UCSD-AML1 (cell line): ENCODE results near the gene ZBTB9.

ENCODE experiments used
- DNase-seq: peaks from one replicate; lab custom pipeline; 2025; ENCODE audit not compliant: unreplicated experiment; lab: John Stamatoyannopoulos, UW

The ZBTB9 gene

DNA sequence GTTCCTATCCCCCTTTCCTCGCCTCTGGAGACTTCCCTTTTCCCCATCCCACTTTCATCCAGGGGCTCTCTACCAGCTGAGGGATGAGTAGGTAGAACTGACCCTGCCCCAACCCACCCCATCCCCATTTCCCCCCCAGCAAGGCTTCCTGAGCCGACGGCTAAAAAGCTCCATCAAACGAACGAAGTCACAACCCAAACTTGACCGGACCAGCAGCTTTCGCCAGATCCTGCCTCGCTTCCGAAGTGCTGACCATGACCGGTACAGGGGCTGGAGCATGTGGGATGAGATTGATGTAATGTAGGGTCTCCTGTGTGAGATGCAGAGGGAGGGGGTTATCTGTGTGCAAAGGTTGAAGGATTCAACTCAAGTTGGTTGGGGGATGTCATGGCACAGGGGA lies 21.8 kb upstream of the ZBTB9 start:
- DNase-seq, result no peak

DNA sequence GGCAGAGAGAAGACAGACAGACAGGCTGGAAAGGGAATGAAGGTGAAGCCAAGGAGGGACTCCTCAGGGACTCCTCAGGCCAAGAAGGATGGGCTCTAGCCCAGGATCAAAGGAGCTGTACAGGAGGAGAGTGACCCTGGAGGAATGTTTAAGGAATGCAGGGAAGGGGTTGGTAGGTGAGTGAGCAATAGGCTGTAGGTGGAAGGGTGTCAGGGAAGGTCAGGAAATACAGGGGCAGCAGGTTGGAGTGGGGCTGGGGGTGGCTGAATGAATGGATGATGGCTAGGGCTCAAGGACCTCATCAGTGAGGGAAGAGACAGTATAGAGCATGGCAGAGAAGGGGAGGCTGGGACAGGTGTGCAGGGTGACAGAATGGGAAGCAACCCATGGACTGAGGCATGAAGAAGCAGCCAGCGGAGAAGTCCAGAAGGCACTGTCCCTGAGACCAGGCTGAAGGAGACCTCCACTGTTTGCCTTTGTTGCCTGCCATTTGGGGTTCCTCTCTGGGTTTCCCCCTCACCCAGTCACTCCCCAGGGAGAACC lies 21.3 kb upstream of the ZBTB9 start:
- DNase-seq, result no peak

DNA sequence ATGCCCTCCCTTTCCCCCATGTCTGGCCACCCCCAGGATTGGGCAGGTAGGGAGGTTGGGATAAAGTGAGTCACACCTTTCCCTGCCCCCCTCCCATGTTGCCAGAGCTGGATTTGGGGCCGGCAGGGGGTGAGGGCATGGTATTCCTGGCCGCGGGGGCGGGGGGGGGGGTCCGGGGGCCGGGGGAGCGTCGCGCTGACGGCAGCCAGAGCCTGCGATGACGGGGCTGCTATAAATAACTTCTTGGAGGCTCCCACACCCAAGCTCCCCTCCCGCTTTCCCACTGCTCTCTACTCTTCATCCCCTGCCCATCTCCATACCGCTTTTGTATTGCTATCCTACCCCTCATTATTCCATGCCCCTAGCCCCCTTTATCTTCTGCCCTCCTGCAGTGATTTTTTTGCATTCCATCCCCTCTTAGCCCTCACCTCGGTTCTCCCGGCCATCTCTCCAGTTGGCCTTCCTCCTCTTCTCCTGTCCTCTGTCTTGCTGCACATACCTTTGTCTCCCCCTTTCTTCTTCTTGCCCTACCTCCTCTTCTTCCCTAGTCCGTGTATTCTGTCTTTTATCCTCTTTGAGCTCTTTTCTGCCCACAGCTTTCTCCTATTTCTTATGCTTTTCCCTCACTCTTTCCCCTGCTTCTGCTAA lies 20.7 kb upstream of the ZBTB9 start:
- no peak for DNase-seq

DNA sequence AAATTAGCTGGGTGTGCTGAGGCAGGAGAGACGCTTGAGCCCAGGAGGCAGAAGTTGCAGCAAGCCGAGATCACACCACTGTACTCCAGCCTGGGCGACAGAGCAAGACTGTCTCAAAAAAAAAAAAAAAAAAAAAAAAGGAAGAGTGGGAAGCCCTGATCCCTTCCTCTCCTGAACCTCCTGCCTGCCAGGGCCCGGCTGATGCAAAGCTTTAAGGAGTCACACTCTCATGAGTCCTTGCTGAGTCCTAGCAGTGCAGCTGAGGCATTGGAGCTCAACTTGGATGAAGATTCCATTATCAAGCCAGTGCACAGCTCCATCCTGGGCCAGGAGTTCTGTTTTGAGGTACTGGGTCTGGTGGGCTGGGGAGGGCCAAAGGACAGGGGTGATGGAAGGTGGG lies 19.4 kb upstream of the ZBTB9 start:
- DNase-seq, result no peak

DNA sequence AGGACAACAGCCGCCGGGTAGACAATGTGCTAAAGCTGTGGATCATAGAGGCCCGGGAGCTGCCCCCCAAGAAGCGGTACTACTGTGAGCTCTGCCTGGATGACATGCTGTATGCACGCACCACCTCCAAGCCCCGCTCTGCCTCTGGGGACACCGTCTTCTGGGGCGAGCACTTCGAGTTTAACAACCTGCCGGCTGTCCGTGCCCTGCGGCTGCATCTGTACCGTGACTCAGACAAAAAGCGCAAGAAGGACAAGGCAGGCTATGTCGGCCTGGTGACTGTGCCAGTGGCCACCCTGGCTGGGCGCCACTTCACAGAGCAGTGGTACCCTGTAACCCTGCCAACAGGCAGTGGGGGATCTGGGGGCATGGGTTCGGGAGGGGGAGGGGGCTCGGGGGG lies 16.7 kb upstream of the ZBTB9 start:
- DNase-seq, result no peak

DNA sequence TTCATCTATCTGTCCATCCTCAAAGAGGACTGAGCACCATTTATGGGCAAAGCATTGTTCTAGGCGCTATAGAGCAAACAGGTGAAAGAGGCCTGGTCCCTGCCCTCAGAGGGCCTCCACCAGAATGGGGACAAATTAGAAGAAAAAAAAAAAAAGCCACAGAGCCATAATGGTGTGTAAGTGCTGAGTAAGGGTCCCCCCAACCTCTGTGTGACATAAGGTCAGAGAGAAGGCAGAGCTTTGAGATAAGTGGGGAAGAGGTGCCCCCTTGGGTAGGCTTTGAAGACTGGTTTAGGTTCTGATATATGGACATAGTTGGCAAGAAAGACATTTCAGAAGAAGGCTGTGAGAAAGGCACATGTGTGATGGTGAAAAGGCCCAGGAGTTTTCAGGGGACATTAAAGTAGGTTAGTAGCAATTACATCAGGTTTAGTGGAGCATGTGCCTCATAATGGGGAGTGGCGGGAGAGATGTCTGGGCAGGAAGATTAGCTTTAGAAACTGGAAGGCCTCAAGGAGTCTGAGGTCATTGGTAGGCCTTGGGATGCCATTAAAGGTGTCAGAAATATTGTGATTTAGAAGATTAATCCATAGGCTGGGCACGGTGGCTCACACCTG lies 15.3 kb upstream of the ZBTB9 start:
- DNase-seq, result no peak

DNA sequence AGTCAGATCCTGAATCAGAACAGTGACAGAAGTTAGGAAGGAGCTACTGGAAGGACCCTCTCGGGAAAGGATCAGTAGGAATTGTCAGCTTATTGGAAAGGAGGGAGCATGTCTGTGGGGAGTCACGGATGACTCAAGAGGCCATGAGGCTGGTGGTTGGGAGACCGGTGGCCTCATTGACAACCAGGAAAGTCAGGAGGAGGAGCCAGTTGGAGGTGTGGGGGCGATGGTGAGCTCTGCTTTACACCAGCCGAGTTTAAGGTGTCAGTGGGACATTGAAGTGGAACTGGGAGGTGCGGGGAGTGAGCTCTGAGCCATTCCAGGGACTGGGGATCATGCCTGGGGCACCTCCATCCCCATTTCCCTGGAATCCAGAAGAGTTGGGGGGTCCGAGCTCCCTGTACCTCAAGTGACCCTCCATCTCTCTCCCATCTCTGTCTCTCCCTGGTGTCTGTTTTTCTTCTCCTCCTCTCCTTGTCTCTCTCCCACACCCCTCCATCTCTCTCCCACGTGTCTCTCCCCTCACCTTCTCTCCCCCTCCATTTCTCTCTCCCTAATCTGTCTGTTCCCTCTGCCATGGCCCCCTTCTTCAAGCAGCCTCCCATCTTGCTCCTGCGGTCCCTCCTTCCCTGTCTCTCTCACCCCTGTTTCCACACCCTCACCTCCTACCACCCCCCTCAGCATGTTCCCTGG lies 14.3 kb upstream of the ZBTB9 start:
- DNase-seq, result no peak

DNA sequence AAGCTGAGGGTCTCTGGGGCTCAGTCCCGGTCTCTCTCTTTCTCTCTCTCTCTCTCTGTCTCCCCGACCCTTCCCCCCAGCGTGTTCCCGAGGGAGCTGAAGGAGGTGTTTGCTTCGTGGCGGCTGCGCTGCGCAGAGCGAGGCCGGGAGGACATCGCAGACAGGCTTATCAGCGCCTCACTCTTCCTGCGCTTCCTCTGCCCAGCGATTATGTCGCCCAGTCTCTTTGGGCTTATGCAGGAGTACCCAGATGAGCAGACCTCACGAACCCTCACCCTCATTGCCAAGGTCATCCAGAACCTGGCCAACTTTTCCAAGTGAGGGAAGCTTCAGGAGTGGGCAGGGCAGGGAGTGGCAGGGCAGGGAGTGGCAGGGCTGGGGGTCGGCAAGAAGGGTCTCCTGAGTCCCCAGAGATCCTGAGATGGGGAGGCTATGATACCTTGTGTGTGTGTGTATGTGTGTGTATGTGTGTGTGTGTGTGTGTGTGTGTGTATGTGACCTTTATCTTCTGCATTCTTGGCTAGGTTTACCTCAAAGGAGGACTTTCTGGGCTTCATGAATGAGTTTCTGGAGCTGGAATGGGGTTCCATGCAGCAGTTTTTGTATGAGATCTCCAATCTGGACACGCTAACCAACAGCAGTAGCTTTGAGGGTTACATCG lies 13.6 kb upstream of the ZBTB9 start:
- DNase-seq, result no peak

DNA sequence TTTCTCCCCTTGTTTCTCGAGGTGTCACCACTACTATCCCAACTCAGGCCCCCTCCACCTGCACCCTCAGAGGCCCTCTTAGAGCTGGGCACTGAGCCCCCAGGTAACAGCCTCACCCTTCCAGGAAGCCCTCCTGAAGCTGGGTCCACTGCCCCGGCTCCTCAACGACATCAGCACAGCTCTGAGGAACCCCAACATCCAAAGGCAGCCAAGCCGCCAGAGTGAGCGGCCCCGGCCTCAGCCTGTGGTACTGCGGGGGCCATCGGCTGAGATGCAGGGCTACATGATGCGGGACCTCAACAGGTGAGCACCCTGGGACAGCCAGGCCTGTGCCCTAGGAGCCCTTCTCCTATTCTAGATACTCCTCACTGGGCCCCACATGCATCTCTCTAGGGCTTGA lies 12.9 kb upstream of the ZBTB9 start:
- no peak for DNase-seq

DNA sequence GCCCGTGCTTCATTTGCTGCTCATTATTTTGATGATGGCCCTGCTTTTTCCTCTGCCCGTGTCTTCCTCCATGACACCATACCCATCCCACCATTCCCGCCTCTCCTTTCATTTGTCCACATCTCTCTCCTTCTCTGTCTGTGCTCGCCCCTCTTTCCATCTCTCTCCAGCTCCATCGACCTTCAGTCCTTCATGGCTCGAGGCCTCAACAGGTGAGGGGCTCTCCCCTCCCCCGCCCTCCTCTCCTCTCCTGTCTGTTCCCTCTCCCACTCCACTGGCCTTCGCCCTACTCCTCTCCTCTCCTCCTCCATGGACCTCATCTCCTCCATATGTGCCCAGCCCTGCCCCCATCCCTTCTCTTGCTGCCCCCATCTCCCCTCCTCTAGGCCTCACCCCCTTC lies 12.1 kb upstream of the ZBTB9 start:
- no peak for DNase-seq

DNA sequence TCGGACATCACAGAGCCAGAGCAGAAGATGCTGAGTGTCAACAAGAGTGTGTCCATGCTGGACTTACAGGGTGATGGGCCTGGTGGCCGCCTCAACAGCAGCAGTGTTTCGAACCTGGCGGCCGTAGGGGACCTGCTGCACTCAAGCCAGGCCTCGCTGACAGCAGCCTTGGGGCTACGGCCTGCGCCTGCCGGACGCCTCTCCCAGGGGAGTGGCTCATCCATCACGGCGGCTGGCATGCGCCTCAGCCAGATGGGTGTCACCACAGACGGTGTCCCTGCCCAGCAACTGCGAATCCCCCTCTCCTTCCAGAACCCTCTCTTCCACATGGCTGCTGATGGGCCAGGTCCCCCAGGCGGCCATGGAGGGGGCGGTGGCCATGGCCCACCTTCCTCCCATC lies 11.4 kb upstream of the ZBTB9 start:
- DNase-seq, result no peak

DNA sequence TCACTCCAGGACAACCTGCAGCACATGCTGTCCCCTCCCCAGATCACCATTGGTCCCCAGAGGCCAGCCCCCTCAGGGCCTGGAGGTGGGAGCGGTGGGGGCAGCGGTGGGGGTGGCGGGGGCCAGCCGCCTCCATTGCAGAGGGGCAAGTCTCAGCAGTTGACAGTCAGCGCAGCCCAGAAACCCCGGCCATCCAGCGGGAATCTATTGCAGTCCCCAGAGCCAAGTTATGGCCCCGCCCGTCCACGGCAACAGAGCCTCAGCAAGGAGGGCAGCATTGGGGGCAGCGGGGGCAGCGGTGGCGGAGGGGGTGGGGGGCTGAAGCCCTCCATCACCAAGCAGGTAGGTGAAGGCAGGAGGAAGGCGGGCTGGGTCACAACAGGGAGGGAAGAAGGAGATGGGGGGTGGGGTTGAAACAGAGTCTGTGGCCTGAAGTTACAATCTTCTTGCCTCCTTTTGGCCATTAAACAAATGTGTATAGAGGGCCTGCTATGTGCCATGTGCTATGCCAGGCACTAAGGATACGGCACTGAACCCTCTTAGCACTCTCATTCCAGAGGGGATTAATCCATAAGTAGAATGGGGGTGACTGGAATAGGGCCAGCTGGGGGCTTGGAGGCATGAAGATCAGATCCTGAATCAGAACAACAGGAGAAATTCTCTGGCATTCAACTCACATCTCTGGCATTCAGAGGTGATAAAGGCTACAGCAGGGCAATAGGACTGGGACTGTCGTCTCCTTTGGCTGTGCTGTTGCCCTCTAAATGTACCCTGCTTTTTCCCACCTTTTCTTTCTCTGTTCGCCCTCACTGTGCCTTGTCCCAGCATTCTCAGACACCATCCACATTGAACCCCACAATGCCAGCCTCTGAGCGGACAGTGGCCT lies 10.5 kb upstream of the ZBTB9 start:
- DNase-seq, result no peak

DNA sequence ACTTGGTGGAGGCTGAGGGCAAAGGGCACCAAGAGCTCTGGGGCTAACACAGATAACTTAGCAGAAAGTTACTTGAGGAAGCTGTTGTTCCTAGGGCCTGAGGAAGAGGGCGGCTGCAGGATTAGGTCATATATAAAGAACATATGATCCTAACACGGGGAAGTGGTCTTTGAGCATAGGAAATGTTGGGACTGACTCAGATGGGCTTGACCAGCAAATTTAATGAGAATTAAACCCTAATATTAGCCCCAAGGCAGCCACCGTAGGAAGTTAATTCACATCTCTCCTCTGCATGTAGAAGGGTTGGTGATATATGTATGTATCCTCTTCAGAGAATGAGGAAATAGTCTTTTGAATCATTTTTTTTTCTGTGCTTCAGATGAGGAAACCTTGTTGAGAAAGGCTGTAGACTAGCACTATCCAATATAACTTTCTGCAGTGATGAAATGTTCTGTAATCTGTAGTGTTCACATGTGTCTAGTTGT lies 9.2 kb upstream of the ZBTB9 start:
- DNase-seq, result no peak

DNA sequence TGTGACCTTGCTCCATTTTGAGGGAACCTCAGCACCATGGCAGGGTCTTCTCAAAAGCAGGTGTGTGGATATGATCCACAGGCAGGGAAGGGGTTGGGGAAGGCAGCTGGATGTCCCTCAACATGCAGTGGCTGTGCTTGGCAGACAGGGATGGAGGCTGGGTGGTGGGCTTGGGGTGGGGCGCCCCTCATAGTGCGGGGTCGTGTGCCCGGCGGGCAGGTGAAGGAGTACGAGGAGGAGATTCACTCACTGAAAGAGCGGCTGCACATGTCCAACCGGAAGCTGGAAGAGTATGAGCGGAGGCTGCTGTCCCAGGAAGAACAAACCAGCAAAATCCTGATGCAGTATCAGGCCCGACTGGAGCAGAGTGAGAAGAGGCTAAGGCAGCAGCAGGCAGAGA lies 8.0 kb upstream of the ZBTB9 start:
- no peak for DNase-seq

DNA sequence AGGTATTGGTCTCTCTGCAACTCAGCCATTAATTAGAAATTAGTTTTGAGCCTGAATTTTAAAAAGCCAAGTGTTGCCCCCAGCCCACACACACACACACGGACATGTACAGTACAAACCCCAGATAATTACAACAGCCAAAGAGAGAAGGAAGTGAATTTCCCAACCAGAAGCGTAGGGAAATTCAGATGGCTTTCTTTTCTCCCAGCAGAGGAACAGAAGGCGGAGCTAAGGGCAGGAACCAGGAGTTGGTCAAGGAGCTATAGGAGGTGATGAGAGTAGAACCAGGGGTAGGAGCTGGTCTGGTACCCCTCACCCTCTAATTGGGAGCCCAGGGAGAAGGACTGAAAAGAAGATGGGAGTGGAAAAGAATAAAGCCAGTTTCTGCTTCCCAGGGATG lies 3.9 kb upstream of the ZBTB9 start:
- no peak for DNase-seq

DNA sequence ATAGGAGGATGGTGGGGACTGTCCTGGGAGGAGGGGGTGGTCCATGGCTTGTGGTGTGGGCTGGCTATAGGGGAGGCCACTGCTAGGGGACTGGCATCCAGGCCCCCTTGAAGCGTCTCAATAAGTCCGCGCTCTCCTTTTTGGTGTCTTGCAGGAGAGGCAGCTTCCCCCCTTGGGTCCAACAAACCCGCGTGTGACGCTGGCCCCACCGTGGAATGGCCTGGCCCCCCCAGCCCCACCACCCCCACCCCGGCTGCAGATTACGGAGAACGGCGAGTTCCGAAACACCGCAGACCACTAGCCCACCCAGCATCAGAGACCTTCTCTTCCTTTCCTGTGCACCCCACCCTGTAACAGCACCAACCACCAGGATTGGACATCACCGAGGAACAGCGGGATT lies 2.8 kb upstream of the ZBTB9 start:
- DNase-seq, result no peak

DNA sequence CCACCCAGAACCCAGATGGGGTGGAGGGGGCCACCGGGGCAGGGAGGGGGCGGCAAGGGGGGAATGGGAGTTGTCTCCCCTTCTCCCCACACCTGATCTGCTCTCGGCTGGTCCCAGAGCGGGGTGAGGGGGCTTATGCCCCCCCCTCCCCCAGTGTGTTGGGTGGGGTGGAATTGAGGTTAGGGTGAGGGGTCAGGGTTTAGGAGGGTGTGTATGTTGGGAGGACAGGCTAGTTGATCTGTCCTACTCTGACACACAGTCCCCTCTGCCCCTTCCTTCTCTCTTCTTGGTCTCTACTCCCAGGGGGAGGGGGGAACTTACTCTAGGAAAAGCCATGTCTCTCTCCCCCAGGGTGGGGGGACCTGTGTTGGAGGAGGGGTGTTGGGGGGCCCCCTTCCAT lies 1.9 kb upstream of the ZBTB9 start:
- no peak for DNase-seq

DNA sequence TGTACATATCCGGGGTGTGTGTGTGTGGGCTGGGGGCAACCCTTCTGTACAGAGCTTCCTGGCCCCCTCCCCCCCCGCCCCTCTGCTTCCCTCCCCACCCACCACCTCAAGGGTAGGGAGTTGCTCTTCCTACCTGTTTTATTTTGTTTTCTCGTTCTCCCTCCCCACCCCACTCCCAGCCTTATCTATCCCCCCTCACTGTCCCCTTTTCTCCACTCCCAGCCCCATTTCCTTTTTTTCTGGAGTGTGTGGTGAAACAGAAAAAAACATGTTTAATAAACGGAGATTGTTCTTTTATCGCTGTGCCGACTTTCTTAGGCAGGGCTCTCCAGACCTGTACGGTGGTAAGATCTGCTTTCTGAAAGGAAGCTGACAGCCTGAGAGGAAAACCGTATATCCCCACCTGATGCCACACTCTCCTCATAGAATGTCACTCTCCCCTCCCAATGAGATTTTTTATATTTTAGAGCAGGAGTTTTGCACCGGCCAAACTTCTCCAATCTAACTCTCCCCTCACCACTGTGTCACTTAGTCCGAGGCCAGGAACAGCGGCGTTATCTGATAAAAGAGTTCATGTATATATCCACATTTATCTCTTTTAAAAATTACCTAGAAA lies 875 bp upstream of the ZBTB9 start:
- DNase-seq, result no peak

DNA sequence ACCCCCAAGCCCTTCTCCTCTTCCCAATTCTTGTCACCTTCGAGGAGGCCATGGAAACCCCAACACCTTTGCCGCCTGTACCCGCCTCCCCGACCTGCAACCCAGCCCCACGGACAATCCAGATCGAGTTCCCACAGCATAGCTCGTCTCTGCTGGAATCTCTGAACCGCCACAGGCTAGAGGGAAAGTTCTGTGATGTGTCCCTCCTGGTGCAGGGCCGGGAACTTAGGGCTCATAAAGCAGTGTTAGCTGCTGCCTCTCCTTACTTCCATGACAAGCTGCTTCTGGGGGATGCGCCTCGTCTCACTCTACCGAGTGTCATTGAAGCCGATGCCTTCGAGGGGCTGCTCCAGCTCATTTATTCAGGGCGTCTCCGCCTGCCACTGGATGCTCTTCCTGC lies 675 bp downstream of the ZBTB9 start:
- no peak for DNase-seq

DNA sequence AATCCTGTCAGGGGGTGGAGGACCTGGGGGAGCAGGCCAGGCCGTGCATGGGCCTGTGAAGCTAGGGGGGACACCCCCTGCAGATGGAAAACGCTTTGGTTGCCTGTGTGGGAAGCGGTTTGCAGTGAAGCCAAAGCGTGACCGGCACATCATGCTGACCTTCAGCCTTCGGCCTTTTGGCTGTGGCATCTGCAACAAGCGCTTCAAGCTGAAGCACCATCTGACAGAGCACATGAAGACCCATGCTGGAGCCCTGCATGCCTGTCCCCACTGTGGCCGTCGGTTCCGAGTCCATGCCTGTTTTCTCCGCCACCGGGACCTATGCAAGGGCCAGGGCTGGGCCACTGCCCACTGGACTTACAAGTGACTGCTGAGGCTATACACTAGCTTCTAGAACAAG lies 1.8 kb downstream of the ZBTB9 start:
- no peak for DNase-seq
